ENCODE results near the gene DMD. TPM values are rescaled to one million over a fixed set of nuclear protein-coding genes. Genes with fewer than 3 reads are reported as not detected.

DMD gene
- total and polyA plus RNA-seq, 9 donors: 14.0 to 70.5 (median 37.6) TPM

GRCh38 chrX:32408389-32408788 is 803.0 kb downstream of the DMD start:
- TF ChIP-seq POLR2A (IDR thresholded peaks at IDR 0.05) (no peak), CTCF (IDR thresholded peaks at IDR 0.05) (no peak), EP300 (IDR thresholded peaks at IDR 0.05) (no peak)
- Histone ChIP-seq H3K36me3 (no peaks in the 10 kb centered on the region), H3K9me3 (no peaks in the 10 kb centered on the region), H3K4me3 (no peak overlapping the region), H3K4me1 (ENCODE audit: insufficient read depth) (no peaks in the 10 kb centered on the region), H3K27ac (no peak overlapping the region), H3K27me3 (no peaks in the 10 kb centered on the region)
- intact Hi-C loops (cut with DNase I): no loop called here
- no peak for DNase-seq
- 28 to 36% (median 33%) methylated on average over 4 of the region's 4 CpGs for WGBS, 3 donors

GRCh38 chrX:32397562-32398216 is 813.7 kb downstream of the DMD start:
- Histone ChIP-seq H3K36me3 (no peaks in the 10 kb centered on the region), H3K4me1 (ENCODE audit: insufficient read depth) (no peaks in the 10 kb centered on the region), H3K27me3 (no peaks in the 10 kb centered on the region), H3K9me3 (no peaks in the 10 kb centered on the region), H3K4me3 (no peak overlapping the region), H3K27ac (no peak overlapping the region)
- intact Hi-C loops (cut with DNase I): no loop called here
- TF ChIP-seq CTCF (IDR thresholded peaks at IDR 0.05) (no peak), EP300 (IDR thresholded peaks at IDR 0.05) (no peak), POLR2A (IDR thresholded peaks at IDR 0.05) (no peak)
- no peak for DNase-seq
- WGBS, 3 donors: 54 to 59% (median 56%) methylated on average over 4 of the region's 4 CpGs

DNA sequence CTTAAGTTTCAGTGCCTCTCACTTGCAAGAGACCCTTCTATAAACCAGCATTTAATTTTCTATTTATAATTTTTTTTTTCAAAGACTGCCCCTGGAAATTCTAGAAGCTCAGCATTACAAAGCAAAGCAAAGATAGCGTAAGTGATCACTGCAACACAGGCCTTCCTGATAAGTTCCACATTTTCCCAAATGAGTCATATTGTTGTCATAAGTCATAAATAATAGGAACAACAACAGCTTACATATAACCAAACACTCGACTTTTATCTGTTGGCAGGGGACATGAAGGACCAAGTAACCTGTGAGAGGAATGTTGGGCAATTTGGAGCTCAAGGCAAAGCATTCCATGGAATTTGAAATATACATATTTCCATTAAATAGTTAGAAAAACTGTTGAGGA is 815.5 kb downstream of the DMD start:
- H3K27me3 ChIP-seq: no peaks in the 10 kb centered on the region

GRCh38 chrX:32392655-32393054 is 818.7 kb downstream of the DMD start:
- intact Hi-C loops (cut with DNase I): no loop called here
- H3K27ac ChIP-seq: no peak overlapping the region
- WGBS, 3 donors: 73 to 79% (median 78%) methylated on average over 4 of the region's 4 CpGs
- no peaks in the 10 kb centered on the region for H3K4me1 ChIP-seq (ENCODE audit: insufficient read depth)
- no peaks in the 10 kb centered on the region for H3K9me3 ChIP-seq
- no peak for DNase-seq
- H3K4me3 ChIP-seq: no peak overlapping the region
- TF ChIP-seq EP300 (IDR thresholded peaks at IDR 0.05): no peak
- no peaks in the 10 kb centered on the region for H3K27me3 ChIP-seq
- H3K36me3 ChIP-seq: no peaks in the 10 kb centered on the region

More for the DNA sequence above, 815.5 kb downstream of the DMD start:
- intact Hi-C loops (cut with DNase I): no loop called here
- WGBS, 3 donors: 26 to 31% (median 27%) methylated on average over 2 of the region's 2 CpGs
- Histone ChIP-seq H3K27ac (no peak overlapping the region), H3K4me1 (ENCODE audit: insufficient read depth) (no peaks in the 10 kb centered on the region), H3K9me3 (no peaks in the 10 kb centered on the region), H3K36me3 (no peaks in the 10 kb centered on the region), H3K4me3 (no peak overlapping the region)
- DNase-seq: no peak
- TF ChIP-seq CTCF (IDR thresholded peaks at IDR 0.05) (no peak), POLR2A (IDR thresholded peaks at IDR 0.05) (no peak), EP300 (IDR thresholded peaks at IDR 0.05) (no peak)

DNA sequence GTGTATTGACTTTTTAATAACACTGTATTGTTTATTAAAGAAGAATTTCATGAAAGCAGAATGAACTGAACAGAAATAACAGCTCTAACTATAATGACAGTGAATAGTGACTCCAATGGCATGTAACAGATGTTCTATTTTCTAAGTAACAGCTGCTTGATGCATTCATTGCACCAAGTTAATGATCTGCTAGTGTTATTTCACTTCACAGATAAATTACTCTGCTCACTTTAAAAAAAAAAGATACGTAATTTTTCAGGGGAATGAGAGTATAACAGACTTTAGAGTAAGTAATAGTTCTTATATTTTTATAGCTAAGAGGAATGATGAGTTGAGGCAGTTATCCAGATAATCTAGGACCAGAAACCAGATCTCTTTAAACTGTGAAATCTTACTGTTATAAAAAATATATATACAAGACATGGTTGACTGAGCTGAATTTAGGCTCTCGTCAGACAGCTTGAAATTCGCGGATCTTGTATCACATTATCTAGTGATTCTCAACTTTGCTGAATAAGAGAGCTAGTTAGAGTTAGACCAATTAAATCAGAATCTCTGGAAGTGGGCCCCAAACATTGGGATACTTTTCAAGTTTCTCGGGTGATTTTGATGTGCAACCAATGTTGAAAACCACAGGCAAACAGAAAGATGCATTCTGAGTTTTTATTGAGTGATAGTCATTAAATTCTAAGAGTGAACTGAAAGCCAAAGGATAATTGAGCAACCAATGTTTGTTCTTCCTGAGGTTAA is 840.7 kb downstream of the DMD start:
- no peaks in the 10 kb centered on the region for H3K9me3 ChIP-seq
- no peaks in the 10 kb centered on the region for H3K36me3 ChIP-seq
- TF ChIP-seq EP300 (IDR thresholded peaks at IDR 0.05) (no peak), CTCF (IDR thresholded peaks at IDR 0.05) (no peak), POLR2A (IDR thresholded peaks at IDR 0.05) (no peak)
- no peaks in the 10 kb centered on the region for H3K4me1 ChIP-seq (ENCODE audit: insufficient read depth)
- no peak overlapping the region for H3K27ac ChIP-seq
- intact Hi-C loops (cut with DNase I): no loop called here
- H3K4me3 ChIP-seq: no peak overlapping the region
- DNase-seq: no peak
- no peaks in the 10 kb centered on the region for H3K27me3 ChIP-seq
- WGBS, 3 donors: 58 to 62% (median 61%) methylated on average over 5 of the region's 5 CpGs

Measured in ovary (tissue), 9 donors.